Bronchial epithelial cell (primary cell): ENCODE data around the gene PTBP1. TPM values are rescaled to one million over a fixed set of nuclear protein-coding genes. Genes with fewer than 3 reads are reported as not detected.
A peak's percentile ranks its signal among the peaks of the same experiment; 100 is the strongest.

Source experiments
- DNase-seq: peaks from one replicate; pipeline ENCODE4 v3.0.0-alpha.2; 2010; ENCODE audit warnings: low read depth
- FAIRE-seq: peaks from 2 replicates; lab custom pipeline; 2011; peaks lifted over from hg19 to GRCh38; lab: Jason Lieb, UNC
- H3K27me3 ChIP-seq: 2 replicates; pipeline ENCODE4 v1.5.1; 2011; ENCODE audit warnings: low read length; ENCODE audit not compliant: control insufficient read depth, insufficient read depth
- H3K36me3 ChIP-seq: 2 replicates; pipeline ENCODE4 v1.5.1; 2011; ENCODE audit warnings: low read length; ENCODE audit not compliant: control insufficient read depth, insufficient read depth
- H3K4me3 ChIP-seq: 2 replicates; pipeline ENCODE4 v1.5.1; 2011; ENCODE audit warnings: mild to moderate bottlenecking, low read depth, low read length, control low read depth
- total RNA-seq: library from RNA; depleted of rRNA; stranded (reverse); fragments of >200 nt; gene quantifications from 2 replicates; pipeline ENCODE4 v1.2.1, GENCODE V29; 2014
- TF ChIP-seq, protein P1 (sequence below): IDR thresholded peaks from 2 replicates; pipeline ENCODE4 v1.5.1; 2011; ENCODE audit warnings: mild to moderate bottlenecking, moderate library complexity, low read length, control low read depth, inconsistent platforms; ENCODE audit not compliant: insufficient read depth, severe bottlenecking

PTBP1 gene
- total RNA-seq, 1 donor from 2014 or later = 99.0 TPM

DNA sequence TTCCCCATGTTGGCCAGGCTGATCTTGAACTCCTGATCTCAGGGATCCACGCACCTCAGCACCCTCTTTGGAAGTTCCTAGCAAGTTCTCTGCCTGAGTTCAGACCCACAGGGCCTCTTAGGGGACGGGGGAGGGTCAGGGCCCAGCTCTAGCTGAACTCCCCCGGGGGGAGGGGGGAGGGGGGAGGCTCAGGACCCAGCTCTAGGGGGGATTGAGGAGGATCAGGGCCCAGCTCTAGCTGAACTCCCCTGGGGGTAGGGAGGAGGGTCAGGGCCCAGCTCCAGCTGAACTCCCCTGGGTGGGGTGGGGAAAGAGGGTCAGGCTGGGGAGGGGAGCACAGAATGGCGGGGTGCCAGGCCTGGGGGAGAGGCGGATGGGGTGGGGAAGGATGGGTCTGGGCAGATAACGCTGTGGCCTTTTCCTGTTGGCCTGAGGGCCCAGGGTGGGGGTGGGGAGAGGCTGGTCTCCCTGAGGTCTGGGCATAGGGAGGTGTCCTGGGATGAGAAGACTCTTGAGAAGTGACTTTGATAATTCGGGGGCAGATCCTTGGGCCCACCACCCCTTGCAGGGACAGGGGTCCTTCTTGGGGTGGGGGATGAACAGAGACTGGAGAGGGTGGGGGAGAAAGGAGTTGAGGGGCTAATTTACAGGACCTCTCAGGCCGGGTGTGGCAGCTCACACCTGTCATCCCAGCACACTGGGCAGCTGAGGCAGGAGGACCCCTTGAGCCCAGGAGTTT is 5.5 kb upstream of the PTBP1 start:
- Histone ChIP-seq H3K4me3 (no peak overlapping the region), H3K36me3 (no peaks in the 10 kb centered on the region), H3K27me3 (no peaks in the 10 kb centered on the region)
- TF ChIP-seq, protein P1, sequence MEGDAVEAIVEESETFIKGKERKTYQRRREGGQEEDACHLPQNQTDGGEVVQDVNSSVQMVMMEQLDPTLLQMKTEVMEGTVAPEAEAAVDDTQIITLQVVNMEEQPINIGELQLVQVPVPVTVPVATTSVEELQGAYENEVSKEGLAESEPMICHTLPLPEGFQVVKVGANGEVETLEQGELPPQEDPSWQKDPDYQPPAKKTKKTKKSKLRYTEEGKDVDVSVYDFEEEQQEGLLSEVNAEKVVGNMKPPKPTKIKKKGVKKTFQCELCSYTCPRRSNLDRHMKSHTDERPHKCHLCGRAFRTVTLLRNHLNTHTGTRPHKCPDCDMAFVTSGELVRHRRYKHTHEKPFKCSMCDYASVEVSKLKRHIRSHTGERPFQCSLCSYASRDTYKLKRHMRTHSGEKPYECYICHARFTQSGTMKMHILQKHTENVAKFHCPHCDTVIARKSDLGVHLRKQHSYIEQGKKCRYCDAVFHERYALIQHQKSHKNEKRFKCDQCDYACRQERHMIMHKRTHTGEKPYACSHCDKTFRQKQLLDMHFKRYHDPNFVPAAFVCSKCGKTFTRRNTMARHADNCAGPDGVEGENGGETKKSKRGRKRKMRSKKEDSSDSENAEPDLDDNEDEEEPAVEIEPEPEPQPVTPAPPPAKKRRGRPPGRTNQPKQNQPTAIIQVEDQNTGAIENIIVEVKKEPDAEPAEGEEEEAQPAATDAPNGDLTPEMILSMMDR = no peak
- FAIRE-seq (no peak), DNase-seq (no peak)

DNA sequence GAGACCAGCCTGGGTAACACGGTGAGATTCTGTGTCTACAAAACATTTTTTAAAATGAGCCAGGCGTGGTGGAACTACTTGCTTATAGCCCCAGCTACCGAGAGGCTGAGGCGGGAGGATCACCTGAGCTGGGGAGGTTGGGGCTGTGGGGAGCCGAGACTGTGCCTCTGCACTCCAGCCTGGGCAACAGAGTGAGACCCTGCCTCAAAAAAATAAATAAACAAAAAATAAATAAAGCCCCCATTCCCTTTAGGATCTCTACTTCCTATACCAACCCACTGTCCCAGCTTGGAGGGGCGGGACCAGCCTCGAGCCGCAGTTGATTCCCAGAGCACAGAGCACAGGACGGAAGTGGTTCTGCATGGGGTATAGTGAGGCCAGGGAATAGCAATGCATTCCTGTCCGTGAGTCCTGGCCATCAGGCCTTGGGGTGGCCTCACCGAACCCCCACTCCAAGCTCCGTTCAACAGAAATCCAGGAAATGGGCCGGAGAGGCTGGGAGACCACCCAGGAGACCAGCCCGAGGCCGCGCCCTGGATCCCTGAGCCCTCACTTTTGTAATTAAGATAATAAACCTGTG is 4.9 kb upstream of the PTBP1 start:
- TF ChIP-seq, protein P1 = no peak
- DNase-seq (no peak), FAIRE-seq (no peak)
- H3K27me3 ChIP-seq = no peaks in the 10 kb centered on the region
- no peak overlapping the region for H3K4me3 ChIP-seq
- H3K36me3 ChIP-seq = no peaks in the 10 kb centered on the region

DNA sequence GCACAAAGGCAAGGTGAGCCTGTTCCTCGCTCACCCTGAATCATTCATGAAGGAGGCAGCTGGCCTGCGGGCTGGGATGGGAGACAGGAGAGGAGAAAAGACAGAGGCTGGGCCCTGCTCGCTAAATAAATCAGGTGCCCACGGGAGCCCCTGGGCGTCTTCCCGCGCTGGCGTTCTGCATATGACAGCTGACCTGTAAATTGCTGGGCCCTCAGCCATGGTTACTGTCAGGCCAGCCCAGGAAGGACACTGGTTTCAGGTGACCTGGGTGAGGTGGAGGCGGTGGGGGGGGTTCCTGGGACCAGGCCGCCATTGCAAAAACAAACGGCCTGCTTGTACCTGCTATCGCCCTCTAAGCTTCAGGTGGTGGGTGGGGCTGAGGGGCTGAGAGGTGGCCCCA is 3.4 kb upstream of the PTBP1 start:
- Histone ChIP-seq H3K4me3 (no peak overlapping the region), H3K36me3 (peaks cover under 1% of the 10 kb centered on the region), H3K27me3 (no peaks in the 10 kb centered on the region)
- DNase-seq (no peak), FAIRE-seq (no peak)
- TF ChIP-seq, protein P1 = no peak

DNA sequence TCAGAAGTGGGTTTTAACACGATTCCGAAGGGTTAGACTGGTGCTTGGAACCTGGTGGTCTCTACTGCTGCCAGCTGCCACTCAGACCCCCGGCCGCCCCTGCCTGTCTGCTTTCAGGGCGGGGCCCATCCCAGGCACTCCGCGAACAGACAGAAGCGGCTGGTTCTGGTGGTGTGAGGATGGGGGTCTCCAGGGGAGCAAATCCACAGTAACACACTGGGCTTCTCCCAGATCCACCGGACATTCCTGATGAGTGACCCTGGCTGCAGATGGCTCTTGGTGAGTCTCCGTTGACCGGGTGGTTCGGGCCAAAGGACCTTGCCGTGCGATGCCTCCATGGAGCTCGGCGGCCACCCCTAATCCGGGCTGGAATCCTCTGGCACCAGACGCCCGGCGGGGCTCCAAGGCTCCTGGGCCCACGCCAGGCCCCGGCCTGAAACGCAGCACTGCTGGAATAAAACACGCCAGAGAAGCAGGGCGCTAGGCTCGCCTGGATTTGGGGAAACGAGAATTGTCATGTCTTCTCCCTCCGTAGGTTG is 2.1 kb upstream of the PTBP1 start:
- Histone ChIP-seq H3K4me3 (no peak overlapping the region), H3K36me3 (peaks cover 10% of the 10 kb centered on the region), H3K27me3 (no peaks in the 10 kb centered on the region)
- DNase-seq (no peak), FAIRE-seq (no peak)
- TF ChIP-seq, protein P1 = no peak

DNA sequence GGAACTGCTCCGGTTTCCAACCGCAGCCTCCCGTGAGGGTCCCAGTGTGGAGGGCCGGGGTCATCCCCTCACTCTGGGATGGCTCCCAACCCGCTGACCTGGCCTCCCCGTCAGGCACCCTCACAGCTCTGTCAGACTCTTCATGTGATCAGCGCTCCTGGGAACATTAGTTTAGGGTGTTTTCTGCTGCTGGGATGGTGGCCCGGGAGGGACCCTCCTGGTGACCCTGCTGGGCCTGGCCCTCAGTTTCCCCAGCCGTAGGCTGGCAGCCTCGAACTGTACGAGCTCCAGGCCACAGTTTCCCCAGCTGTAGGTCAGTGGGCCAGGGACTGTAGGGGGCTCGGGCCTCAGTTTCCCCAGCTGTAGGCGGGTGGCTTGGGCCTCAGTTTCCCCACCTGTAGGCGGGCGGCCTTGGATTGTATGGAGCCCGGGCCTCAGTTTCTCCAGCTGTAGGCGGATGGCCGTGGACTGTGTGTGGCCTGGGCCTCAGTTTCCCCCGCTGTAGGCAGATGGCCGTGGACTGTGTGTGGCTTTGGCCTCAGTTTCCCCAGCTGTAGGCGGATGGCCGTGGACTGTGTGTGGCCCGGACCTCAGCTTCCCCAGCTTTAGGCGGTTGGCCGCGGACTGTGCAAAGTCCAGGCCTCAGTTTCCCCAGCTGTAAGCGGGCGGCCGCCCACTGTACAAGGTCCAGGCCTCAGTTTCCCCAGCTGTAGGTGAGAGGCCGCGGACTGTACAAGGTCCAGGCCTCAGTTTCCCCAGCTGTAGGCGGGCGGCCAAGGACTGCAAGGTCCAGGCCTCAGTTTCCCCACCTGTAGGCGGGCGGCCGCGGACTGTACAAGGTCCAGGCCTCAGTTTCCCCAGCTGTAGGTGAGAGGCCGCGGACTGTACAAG is 1.3 kb upstream of the PTBP1 start:
- FAIRE-seq (peak; percentile 73), DNase-seq (no peak)
- TF ChIP-seq, protein P1 = no peak

More for the DNA sequence above, 1.3 kb upstream of the PTBP1 start:
- Histone ChIP-seq H3K4me3 (peak overlapping the region; percentile 55), H3K27me3 (no peaks in the 10 kb centered on the region), H3K36me3 (peaks cover 17% of the 10 kb centered on the region)
